Progenitor cell of endocrine pancreas (in vitro differentiated cells): ENCODE data around the gene RXRA. TPM values are rescaled to one million over a fixed set of nuclear protein-coding genes. Genes with fewer than 3 reads are reported as not detected.
"Not testable (repeated sequence)": the region's sequence is repeated elsewhere in the genome, so short reads cannot be mapped to it uniquely, and the experiment has no call there.

Source experiments
- DNase-seq: peaks from one replicate; pipeline ENCODE4 v3.0.0; 2021; ENCODE audit warnings: low spot score; ENCODE audit not compliant: unreplicated experiment
- H3K27ac Mint-ChIP-seq: 2 replicates; pipeline ENCODE4 v1.8.0; 2021; ENCODE audit warnings: mild to moderate bottlenecking, moderate library complexity, mixed read lengths
- H3K27me3 Mint-ChIP-seq: 2 replicates; pipeline ENCODE4 v1.8.0; 2021; ENCODE audit warnings: mixed read lengths
- H3K36me3 Mint-ChIP-seq: 2 replicates; pipeline ENCODE4 v1.8.0; 2022; ENCODE audit warnings: mixed read lengths; ENCODE audit not compliant: insufficient read depth
- H3K4me1 Mint-ChIP-seq: 2 replicates; pipeline ENCODE4 v1.8.0; 2021; ENCODE audit warnings: low read depth, mixed read lengths
- H3K4me3 Mint-ChIP-seq: 2 replicates; pipeline ENCODE4 v1.8.0; 2021; ENCODE audit warnings: low read depth, mild to moderate bottlenecking, moderate library complexity, mixed read lengths
- H3K9me3 Mint-ChIP-seq: 2 replicates; pipeline ENCODE4 v1.8.0; 2021; ENCODE audit warnings: low read depth, mixed read lengths
- total RNA-seq: library from RNA; stranded (reverse); gene quantifications from 2 replicates; pipeline ENCODE4 v1.2.1, GENCODE V29; 2021
- TF ChIP-seq, protein P1 (sequence below): fragments of 200-600 bp; sonication (generic); IDR thresholded peaks from one replicate; pipeline ENCODE4 v1.5.0; 2021; ENCODE audit warnings: antibody characterized with exemption, mild to moderate bottlenecking; ENCODE audit not compliant: unreplicated experiment

RXRA gene
- total RNA-seq, 1 donor from 2014 or later: 64.8 TPM

DNA sequence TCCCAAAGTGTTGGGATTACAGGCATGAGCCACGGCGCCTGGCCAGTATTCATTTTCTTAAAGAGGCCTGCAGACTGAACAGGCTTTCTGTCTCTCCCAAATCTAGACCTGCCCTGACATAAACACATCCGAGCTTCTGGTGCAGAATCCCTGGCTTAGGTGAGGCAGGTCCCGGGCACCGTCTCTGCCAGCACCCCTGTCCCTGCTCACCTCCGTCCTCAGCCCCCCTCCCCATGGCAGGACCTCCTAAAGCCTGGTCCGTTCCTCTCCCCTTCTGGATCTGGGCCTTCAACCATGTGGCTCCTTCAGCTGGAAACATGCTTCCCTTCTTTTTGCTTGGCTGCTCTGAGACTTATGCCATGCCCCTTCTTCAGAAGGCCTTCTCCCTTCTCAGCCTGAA is 22.7 kb upstream of the RXRA start:
- no peaks in the 10 kb centered on the region for H3K36me3 Mint-ChIP-seq

DNA sequence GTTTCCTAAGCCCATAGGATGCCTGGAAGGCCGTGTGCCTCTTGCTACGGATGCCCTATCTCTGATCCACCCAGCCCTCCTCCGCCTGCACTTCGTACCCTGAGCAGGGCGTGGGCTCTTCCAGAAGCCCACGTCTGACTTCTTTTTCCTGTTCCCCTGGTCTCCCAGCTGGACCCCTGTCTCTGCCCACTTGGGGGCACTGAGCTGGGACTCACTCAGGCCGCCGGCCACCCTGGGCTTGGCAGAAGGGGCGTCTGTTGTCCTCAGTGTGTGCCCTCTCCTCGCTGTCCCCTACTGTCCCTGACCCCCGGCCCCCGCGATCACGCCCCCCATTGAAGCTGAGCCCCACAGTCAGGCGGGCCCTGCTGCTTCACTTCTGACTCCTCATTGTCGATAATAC is 22.0 kb upstream of the RXRA start:
- Mint-ChIP-seq H3K9me3 (no peaks in the 10 kb centered on the region), H3K4me3 (no peak overlapping the region), H3K27ac (no peak overlapping the region), H3K4me1 (peaks cover 3% of the 10 kb centered on the region), H3K36me3 (no peaks in the 10 kb centered on the region), H3K27me3 (peaks cover 17% of the 10 kb centered on the region)
- DNase-seq: no peak
- TF ChIP-seq, protein P1, sequence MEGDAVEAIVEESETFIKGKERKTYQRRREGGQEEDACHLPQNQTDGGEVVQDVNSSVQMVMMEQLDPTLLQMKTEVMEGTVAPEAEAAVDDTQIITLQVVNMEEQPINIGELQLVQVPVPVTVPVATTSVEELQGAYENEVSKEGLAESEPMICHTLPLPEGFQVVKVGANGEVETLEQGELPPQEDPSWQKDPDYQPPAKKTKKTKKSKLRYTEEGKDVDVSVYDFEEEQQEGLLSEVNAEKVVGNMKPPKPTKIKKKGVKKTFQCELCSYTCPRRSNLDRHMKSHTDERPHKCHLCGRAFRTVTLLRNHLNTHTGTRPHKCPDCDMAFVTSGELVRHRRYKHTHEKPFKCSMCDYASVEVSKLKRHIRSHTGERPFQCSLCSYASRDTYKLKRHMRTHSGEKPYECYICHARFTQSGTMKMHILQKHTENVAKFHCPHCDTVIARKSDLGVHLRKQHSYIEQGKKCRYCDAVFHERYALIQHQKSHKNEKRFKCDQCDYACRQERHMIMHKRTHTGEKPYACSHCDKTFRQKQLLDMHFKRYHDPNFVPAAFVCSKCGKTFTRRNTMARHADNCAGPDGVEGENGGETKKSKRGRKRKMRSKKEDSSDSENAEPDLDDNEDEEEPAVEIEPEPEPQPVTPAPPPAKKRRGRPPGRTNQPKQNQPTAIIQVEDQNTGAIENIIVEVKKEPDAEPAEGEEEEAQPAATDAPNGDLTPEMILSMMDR: no peak

More for the DNA sequence above, 22.7 kb upstream of the RXRA start:
- no peak overlapping the region for H3K27ac Mint-ChIP-seq
- H3K4me1 Mint-ChIP-seq: peaks cover 3% of the 10 kb centered on the region
- no peaks in the 10 kb centered on the region for H3K9me3 Mint-ChIP-seq
- H3K27me3 Mint-ChIP-seq: peaks cover 19% of the 10 kb centered on the region
- DNase-seq: no peak
- no peak overlapping the region for H3K4me3 Mint-ChIP-seq
- TF ChIP-seq, protein P1: no peak

DNA sequence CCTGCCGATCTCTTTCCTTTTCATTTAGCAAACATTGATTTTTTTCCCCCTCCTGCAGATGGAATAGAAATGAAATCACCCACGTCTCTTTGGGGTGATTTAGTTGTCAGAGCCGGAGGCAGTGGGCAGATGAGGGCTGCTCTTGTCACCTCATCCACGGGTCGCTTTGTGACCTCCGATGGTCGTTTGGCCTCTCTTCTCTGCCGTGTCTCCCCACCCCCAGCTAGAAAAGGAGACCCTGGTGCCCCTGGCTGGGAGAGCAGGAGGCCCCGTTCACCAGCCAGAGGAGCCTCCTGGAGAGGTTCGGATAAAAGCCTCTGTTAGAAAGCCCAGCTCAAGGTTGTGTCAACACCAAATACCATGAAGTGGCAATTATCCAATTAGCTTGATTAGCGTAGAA is 21.6 kb upstream of the RXRA start:
- Mint-ChIP-seq H3K27me3 (peaks cover 18% of the 10 kb centered on the region), H3K9me3 (no peaks in the 10 kb centered on the region), H3K27ac (no peak overlapping the region), H3K36me3 (no peaks in the 10 kb centered on the region), H3K4me1 (peaks cover 3% of the 10 kb centered on the region), H3K4me3 (no peak overlapping the region)
- DNase-seq: no peak
- TF ChIP-seq, protein P1: no peak

DNA sequence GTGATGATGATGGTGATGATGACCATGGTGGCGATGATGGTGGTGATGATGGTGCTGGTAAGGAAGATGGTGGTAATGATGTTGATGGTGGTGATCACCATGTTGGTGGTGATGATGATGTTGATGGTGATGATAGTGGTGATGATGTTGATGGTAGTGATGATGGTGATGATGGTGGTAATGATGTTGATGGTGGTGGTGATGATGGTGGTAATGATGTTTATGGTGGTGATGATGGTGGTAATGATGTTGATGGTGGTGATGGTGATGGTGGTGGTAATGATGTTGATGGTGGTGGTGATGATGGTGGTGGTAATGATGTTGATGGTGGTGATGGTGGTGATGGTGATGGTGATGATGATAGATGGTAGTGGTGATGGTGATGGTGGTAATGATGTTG is 20.7 kb upstream of the RXRA start:
- Mint-ChIP-seq H3K27me3 (peaks cover 10% of the 10 kb centered on the region), H3K36me3 (no peaks in the 10 kb centered on the region), H3K4me1 (peaks cover 3% of the 10 kb centered on the region)

DNA sequence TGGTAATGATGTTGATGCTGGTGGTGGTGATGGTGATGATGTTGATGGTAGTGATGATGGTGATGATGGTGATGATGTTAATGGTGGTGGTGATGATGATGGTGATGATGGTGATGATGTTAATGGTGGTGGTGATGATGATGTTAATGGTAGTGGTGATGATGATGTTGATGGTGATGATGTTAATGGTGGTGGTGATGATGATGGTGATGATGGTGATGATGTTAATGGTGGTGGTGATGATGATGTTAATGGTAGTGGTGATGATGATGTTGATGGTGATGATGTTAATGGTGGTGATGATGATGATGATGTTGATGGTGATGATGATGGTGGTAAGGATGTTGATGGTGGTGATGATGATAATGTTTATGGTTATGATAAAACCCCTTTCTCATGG is 20.2 kb upstream of the RXRA start:
- H3K9me3 Mint-ChIP-seq, H3K27ac Mint-ChIP-seq, H3K4me3 Mint-ChIP-seq, DNase-seq, H3K4me1 Mint-ChIP-seq, H3K36me3 Mint-ChIP-seq: not testable (repeated sequence)
- peaks cover 10% of the 10 kb centered on the region for H3K27me3 Mint-ChIP-seq

More for the DNA sequence above, 20.7 kb upstream of the RXRA start:
- TF ChIP-seq, protein P1: no peak
- no peak overlapping the region for H3K27ac Mint-ChIP-seq
- no peaks in the 10 kb centered on the region for H3K9me3 Mint-ChIP-seq
- DNase-seq: no peak
- H3K4me3 Mint-ChIP-seq: no peak overlapping the region
